ENCODE results near the gene NTRK3.

Gene NTRK3

DNA sequence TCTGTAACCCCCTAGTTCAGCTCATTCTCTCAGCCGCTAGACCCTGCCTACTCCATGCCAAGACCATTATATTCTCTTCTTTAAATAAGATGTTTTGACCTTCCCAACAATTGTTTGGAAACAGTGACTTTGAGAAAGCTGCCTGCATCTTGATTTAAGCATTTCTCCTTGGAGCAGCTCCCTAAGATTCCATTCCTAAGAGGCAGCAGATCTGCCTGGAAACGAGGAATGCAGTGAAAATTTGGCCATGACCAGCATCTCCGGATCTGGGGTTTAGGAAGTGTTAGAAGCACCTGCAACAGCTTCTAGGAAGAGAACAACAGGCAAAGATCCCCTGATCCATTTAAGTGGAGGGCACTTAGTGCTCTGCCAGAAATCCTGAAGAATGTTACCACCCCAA is 235.7 kb downstream of the NTRK3 start:
- no peak for DNase-seq

- no peak for DNase-seq
Measured at GRCh38 chr15:88019656-88020055, 236.9 kb downstream of the NTRK3 start.

DNA sequence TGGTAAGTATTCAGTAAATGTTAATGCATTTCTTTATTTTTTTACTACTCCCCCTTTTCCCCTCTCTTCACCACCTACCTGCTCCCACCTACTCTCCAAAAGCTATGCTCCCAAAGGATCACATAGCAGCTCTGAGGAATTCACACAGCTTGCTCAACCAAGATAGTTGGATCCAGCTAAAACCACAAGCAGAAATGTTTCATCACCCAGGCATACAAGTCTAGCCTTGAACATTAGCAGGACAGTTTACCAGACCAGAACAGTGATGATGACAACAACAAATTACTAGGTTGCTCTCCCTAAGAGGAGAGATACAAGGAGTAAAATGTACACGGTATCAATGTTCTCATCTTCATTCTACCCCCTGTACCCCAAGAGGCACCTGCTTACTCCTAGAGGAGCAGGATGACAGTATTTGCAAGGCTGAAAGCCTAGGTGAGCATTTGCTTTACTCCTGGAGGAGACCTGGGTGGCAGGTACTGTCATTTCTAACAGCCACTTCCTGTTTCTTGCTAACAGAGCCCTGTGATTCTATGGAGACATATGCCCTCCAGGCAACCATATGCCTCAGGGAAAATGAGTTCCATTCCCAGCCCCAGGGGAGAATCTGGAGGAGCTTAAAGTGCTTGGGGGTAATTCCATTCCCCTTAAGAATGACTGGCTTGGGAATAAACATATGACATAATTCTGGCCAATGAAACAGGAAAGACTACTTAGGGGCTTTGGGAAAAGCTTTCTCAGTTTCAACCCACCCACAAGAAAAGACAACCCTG is 237.5 kb downstream of the NTRK3 start:
- DNase-seq: no peak

DNA sequence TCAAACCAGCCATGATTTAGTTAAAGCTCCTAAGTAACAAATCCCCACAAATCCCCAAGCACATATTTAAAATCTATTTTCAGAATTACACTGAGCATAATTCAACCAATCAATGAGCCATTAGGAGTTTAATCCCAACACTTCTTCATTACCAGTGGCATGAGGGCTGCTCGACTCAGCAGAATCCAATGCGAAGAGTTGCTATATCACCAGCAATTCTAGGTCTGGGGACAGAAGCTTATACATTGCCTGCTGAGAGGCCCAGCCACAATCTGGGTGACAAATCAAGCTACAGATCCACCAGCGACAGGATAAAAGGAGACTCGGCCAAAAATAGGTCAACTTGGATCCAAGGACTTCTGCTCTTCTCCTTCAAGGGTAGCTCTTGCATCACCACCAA is 238.8 kb downstream of the NTRK3 start:
- DNase-seq: no peak

- no peak for DNase-seq
Measured at GRCh38 chr15:88016406-88016805, 240.1 kb downstream of the NTRK3 start.

- no peak for DNase-seq
Measured at GRCh38 chr15:88015228-88015860, 241.2 kb downstream of the NTRK3 start.

GRCh38 chr15:88014454-88015160 is 241.9 kb downstream of the NTRK3 start:
- no peak for DNase-seq

DNA sequence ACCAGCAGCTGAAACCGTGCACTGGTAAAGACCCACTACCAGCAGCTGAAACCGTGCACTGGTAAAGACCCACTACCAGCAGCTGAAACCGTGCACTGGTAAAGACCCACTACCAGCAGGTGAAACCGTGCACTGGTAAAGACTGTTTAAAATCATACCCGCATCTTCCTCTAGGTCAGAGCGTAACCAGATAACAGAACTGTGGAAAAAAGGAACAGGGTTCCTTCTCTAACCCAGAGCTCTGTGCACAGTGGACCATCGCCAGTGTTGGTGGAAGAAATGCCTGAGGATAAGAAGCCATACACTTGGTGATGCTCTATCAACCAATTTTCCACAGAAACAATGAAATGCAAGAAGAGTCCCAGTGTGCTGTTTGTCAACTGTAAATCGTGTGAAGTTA is 243.4 kb downstream of the NTRK3 start:
- DNase-seq: no peak

GRCh38 chr15:88012688-88013087 is 243.9 kb downstream of the NTRK3 start:
- no peak for DNase-seq

- DNase-seq: no peak
Measured at GRCh38 chr15:88012233-88012632, 244.3 kb downstream of the NTRK3 start.

- no peak for DNase-seq
Measured at GRCh38 chr15:88011533-88011932, 245.0 kb downstream of the NTRK3 start.

GRCh38 chr15:88006146-88006545 is 250.4 kb downstream of the NTRK3 start:
- no peak for DNase-seq

GRCh38 chr15:88004399-88004798 is 252.1 kb downstream of the NTRK3 start:
- DNase-seq: no peak

DNA sequence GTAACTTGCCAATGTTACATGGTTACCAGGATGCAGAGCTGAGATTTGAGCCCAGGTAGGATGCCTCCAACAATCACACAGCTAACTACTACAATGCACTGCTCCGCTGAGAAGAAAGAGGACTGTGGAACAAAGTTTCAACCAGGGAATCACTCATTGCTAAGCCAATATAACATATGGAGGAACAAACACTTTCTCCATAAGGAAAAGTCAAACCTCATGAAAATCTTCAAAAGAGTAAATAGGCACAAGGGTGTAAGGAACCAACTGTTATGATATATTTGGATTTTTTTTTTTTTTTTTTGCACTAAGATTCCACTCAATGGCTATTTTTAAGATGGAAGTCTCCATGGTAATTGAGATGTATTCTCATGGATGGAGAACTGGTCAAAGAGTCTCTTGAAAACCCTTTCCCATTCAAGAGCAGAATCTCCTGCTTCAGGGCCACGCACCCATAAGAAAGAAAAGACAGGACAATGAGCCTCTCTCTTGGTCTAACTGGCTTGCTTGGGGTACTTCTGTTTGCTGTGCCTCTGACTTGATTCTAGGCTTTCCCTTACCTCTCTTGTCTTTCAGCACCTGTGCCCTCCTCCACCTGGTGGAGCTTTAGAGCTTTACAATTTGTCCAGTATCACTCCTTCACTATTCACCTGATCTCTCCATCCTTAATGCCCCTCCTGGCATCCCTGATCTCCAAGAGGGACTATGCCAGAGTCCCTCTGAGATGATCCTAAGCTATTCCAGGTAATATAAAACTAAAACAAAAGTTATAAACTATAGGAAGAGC is 252.8 kb downstream of the NTRK3 start:
- DNase-seq: no peak

DNA sequence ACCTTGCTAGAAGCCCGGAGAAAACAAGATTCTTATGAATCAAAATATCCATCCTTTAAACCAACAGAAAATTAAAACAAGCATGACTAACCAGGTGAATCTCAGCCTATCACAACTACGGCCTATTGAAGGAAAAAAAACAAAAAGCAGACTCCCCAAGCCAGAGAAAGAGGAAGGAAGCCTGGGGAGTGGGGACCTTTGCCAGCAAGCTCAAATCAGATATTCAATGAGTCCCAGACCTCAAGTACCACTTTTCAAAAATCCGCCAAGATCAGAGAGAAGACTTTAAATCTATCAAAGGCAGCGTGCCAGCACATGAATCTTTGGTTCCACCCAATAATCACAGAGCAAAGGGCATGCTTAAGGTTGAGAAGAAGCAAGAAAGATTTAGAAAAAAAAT is 253.8 kb downstream of the NTRK3 start:
- DNase-seq: no peak

DNA sequence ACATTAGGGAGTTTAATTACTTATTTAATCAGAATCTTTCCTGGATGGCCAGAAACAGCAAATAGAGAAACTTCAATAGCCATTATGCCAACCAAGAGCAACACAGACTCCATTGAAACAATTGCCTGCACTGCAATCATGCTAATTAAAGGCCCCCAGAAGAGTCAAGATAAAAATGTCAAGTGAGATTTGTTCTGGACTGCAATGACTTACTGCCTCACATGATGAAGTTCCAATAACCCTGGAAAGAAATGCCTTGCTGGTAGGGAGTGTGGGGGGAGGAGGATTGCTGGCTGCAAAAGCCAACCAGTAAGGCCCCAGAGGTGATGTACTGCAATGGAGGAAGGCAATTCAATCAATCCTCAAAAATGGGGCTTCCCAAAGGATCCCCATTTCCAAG is 257.9 kb downstream of the NTRK3 start:
- DNase-seq: no peak

GRCh38 chr15:87986776-87987175 is 269.8 kb downstream of the NTRK3 start:
- DNase-seq: no peak

DNA sequence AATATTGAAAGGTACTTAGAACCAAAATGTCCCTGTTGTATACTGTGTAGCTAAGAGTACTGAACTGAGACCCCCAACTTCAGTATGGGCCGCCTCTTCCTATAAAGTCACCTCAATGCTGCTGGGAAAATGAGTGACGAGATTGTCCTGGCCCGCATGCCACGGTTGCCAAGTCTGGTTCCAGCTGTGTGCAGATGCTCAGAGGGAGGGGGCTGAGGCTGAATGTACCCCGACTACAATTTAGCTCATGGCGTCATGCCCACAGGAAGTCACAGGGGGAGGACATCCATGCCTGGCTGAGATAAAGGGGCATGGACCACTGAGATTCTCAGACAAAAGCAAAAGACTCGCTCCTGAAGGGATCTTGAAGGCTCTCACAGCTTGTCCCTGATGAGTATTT is 271.1 kb downstream of the NTRK3 start:
- DNase-seq: no peak

- DNase-seq: no peak
Measured at GRCh38 chr15:87981969-87982368, 274.6 kb downstream of the NTRK3 start.

- DNase-seq: no peak
Measured at GRCh38 chr15:87977907-87978306, 278.6 kb downstream of the NTRK3 start.

DNA sequence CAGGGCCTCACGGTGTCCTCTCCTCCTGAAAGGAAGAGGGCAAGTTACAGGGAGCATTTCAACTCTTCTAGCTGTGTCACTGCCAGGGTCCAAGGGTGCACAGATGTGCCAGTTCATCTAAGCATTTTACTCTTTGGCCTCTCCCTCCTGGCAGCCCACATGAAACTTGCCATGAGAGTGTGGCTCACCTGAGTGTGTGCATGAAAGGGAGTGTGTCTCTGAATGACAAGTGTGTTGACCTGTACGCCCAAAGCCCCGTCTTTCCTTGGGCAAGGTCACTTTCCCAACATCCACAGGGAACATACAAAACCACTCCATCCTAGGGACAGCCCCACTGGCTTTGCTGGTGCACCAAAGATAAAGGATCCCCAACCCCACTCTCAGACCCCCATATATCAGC is 280.0 kb downstream of the NTRK3 start:
- no peak for DNase-seq

DNA sequence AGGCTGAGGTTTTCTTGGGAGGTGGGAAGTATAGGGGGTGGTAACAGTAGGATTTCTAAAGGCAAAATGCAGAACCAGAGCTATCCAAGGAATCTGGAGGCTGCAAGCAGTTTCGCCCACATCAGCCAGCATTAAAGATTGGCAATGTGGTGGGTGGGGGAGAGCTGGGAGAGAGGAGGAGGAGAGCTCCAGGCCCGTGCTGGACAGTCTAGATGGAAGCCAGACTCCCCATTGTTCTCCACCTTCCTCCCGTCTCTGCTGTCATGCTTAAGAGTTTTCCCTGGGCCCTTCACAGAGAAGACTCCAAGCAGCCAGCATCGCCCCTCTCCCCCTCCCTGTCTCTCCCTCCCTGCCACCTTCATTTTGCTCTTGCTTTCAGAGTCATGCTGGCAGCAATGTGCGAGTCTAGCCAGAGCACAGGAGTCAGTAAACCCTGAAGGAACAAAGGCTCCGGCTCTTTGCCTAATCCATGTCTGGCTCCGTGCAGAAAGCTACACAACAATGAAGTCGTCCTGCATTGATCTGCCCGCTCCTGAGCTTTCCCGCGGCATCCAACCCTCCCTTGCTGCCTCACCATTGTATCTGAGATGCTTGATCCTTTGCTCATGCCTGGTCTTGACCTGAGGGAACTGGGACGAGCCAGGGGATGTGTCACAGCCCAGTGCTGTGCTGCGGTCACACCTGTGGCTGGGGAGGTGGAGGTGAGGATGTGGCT is 282.9 kb downstream of the NTRK3 start:
- DNase-seq: no peak

DNA sequence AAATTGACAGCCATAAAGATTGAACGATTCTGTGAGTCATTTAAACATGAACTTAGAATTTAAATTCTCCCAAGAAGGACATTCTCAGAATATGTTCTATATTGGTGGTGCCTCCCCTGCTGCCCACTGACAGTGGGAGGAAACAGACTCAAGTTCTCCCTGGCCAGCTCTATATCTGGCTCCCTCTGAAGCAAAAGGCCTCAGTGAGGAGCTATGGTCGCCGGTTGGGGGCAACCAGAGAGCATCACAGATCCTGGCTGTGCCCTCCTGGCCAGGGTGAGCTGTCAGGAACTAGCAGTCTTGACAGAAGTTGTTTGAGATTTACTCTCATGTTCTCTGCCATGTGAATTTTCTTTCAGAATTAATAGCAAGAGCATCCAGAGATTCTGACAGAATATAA is 285.5 kb downstream of the NTRK3 start:
- DNase-seq: no peak
